Measurements from ENCODE around the gene ZCCHC9.

GRCh38 chr5:81337803-81338202, 36.4 kb downstream of the ZCCHC9 start:
- TF ChIP-seq CTCF (IDR thresholded peaks at IDR 0.05), result no peak
- TF ChIP-seq POLR2A (IDR thresholded peaks at IDR 0.05), result no peak

All from uterus (tissue), 2 donors.